ENCODE measurements around the gene PER3.
A peak's percentile ranks its signal among the peaks of the same experiment; 100 is the strongest.

PER3 gene

GRCh38 chr1:7783826-7784491 is at the start of gene PER3:
Gene PER3, plus strand, starts transcription at chr1:7784291. Its CDS starts 587 bp downstream, at chr1:7784878.
- ATAC-seq (replicated peaks; ENCODE audit: extremely low read depth, poor library complexity, severe bottlenecking): peak; percentile 91
- H3K36me3 Mint-ChIP-seq (ENCODE audit: insufficient read depth): peaks cover 17% of the 10 kb centered on the region
- DNase-seq (ENCODE audit: low spot score in 2 of 2): peak; percentile 84
- H3K4me3 Mint-ChIP-seq: peak within 1 kb of the TSS; percentile 59
- H3K27ac Mint-ChIP-seq (ENCODE audit: low read depth): no peak within 1 kb of the TSS
- no peaks in the 10 kb centered on the region for H3K27me3 Mint-ChIP-seq
- H3K4me1 Mint-ChIP-seq: peaks cover 19% of the 10 kb centered on the region
- no peaks in the 10 kb centered on the region for H3K9me3 Mint-ChIP-seq

GRCh38 chr1:7738044-7738443 is 46.0 kb upstream of the PER3 start:
- Mint-ChIP-seq H3K9me3 (no peaks in the 10 kb centered on the region), H3K4me1 (no peaks in the 10 kb centered on the region), H3K27ac (ENCODE audit: low read depth) (no peak overlapping the region), H3K27me3 (peaks cover 67% of the 10 kb centered on the region), H3K4me3 (no peak overlapping the region), H3K36me3 (ENCODE audit: insufficient read depth) (no peaks in the 10 kb centered on the region)
- no peak for ATAC-seq (replicated peaks; ENCODE audit: extremely low read depth, poor library complexity, severe bottlenecking)
- no peak for DNase-seq (ENCODE audit: low spot score in 2 of 2)

DNA sequence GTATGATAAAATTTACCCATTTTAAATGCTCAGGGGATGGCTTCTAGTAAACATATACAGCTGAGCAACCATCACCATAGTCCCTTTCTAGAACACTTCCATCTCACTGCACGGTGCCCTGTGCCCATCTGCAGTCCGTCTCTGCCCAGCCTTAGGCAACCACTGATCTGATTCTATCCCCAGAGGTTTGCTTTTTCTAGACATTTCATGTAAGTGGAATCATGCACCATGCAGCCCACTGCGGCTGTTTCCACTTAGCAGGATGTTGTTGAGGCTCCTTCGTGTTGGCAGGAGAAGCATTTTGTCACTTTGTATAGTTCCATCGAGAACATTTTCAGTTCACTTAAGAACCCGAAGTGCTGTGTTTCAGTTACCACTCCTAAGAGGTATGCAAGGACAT is 40.7 kb upstream of the PER3 start:
- no peaks in the 10 kb centered on the region for H3K9me3 Mint-ChIP-seq
- no peak for DNase-seq (ENCODE audit: low spot score in 2 of 2)
- H3K4me3 Mint-ChIP-seq: no peak overlapping the region
- H3K36me3 Mint-ChIP-seq (ENCODE audit: insufficient read depth): peaks cover 1% of the 10 kb centered on the region
- H3K27ac Mint-ChIP-seq (ENCODE audit: low read depth): no peak overlapping the region
- ATAC-seq (replicated peaks; ENCODE audit: extremely low read depth, poor library complexity, severe bottlenecking): no peak
- H3K27me3 Mint-ChIP-seq: peaks cover 42% of the 10 kb centered on the region
- no peaks in the 10 kb centered on the region for H3K4me1 Mint-ChIP-seq

DNA sequence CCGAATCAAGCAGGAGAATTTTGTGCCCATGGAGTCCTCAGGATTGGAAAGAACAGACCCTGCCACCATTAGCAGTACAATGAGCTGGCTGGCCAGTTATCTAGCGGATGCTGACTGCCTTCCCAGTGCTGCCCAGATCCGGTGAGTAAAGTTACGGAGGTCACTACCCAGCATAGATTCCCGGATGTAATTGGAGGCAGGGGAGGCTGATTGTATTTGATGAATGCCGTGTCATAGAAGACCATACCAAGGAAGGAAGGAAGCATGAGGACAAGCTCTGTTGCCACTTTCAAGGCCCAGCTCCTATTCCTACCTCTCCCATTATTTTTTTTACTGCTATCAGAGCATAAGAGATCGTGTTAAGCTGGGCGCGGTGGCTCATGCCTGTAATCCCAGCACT is 39.2 kb upstream of the PER3 start:
- Mint-ChIP-seq H3K4me1 (no peaks in the 10 kb centered on the region), H3K27ac (ENCODE audit: low read depth) (no peak overlapping the region), H3K27me3 (peaks cover 28% of the 10 kb centered on the region), H3K4me3 (no peak overlapping the region), H3K36me3 (ENCODE audit: insufficient read depth) (peaks cover 1% of the 10 kb centered on the region), H3K9me3 (no peaks in the 10 kb centered on the region)
- ATAC-seq (replicated peaks; ENCODE audit: extremely low read depth, poor library complexity, severe bottlenecking): no peak
- DNase-seq (ENCODE audit: low spot score in 2 of 2): no peak

DNA sequence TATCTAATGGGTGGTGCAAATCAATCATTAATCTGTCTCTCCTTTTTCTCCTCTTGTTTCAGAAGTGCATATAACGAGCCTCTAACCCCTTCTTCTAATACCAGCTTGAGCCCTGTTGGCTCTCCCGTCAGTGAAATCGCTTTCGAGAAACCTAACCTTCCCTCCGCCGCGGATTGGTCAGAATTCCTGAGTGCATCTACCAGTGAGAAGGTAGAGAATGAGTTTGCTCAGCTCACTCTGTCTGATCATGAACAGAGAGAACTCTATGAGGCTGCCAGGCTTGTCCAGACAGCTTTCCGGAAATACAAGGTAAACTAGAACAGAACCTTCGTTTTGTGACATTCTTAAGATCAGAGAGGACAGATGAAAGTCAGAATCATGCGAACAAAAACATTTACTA is 38.3 kb upstream of the PER3 start:
- ATAC-seq (replicated peaks; ENCODE audit: extremely low read depth, poor library complexity, severe bottlenecking) (no peak), DNase-seq (ENCODE audit: low spot score in 2 of 2) (no peak)
- Mint-ChIP-seq H3K27me3 (peaks cover 32% of the 10 kb centered on the region), H3K9me3 (no peaks in the 10 kb centered on the region), H3K4me3 (no peak overlapping the region), H3K27ac (ENCODE audit: low read depth) (no peak overlapping the region), H3K36me3 (ENCODE audit: insufficient read depth) (peaks cover 1% of the 10 kb centered on the region), H3K4me1 (no peaks in the 10 kb centered on the region)

- Mint-ChIP-seq H3K4me3 (no peak overlapping the region), H3K27me3 (peaks cover 44% of the 10 kb centered on the region), H3K9me3 (no peaks in the 10 kb centered on the region), H3K36me3 (ENCODE audit: insufficient read depth) (peaks cover 1% of the 10 kb centered on the region), H3K27ac (ENCODE audit: low read depth) (no peak overlapping the region), H3K4me1 (peaks cover 1% of the 10 kb centered on the region)
- ATAC-seq (replicated peaks; ENCODE audit: extremely low read depth, poor library complexity, severe bottlenecking): no peak
- DNase-seq (ENCODE audit: low spot score in 2 of 2): no peak
These were observed 36.5 kb upstream of the PER3 start for GRCh38 chr1:7747605-7748004.

DNA sequence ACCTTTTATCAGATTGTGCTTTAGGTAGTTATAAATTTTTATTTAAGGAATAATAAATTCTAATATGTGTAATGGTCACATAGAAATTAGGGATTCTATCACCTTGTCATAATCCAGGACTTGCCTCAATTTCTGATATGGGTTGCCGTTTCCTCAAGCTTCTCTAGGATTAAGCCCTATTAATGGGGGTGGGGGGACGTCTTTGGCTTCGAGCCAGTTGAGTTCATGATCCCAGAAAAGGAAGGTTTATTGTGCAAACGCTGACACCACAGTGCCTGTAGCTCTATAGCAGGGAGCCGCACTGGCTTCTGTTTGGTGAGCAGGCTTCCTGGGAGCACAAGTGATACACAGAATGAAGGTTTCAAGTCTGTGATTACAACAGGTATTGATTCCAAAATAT is 35.0 kb upstream of the PER3 start:
- H3K36me3 Mint-ChIP-seq (ENCODE audit: insufficient read depth): peaks cover 1% of the 10 kb centered on the region
- no peaks in the 10 kb centered on the region for H3K9me3 Mint-ChIP-seq
- no peak overlapping the region for H3K27ac Mint-ChIP-seq (ENCODE audit: low read depth)
- H3K4me1 Mint-ChIP-seq: peaks cover 9% of the 10 kb centered on the region
- H3K4me3 Mint-ChIP-seq: no peak overlapping the region
- peaks cover 59% of the 10 kb centered on the region for H3K27me3 Mint-ChIP-seq
- no peak for ATAC-seq (replicated peaks; ENCODE audit: extremely low read depth, poor library complexity, severe bottlenecking)
- DNase-seq (ENCODE audit: low spot score in 2 of 2): no peak

DNA sequence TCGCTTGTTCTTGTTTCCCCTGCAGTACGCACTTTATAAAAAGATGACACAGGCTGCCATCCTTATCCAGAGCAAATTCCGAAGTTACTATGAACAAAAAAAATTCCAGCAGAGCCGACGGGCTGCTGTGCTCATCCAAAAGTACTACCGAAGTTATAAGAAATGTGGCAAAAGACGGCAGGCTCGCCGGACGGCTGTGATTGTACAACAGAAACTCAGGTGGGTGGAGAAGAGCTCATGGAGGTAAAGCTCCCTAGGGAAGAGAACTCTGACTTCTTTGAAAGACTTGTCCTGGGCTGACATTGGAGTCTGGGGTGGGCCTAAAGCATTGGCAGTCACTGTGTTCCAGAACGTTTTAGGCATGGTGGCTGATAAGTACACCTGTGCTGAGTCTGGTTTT is 32.9 kb upstream of the PER3 start:
- Mint-ChIP-seq H3K27me3 (peaks cover 52% of the 10 kb centered on the region), H3K4me1 (peaks cover 9% of the 10 kb centered on the region), H3K27ac (ENCODE audit: low read depth) (no peak overlapping the region), H3K4me3 (no peak overlapping the region), H3K36me3 (ENCODE audit: insufficient read depth) (no peaks in the 10 kb centered on the region), H3K9me3 (no peaks in the 10 kb centered on the region)
- ATAC-seq (replicated peaks; ENCODE audit: extremely low read depth, poor library complexity, severe bottlenecking) (no peak), DNase-seq (ENCODE audit: low spot score in 2 of 2) (no peak)

GRCh38 chr1:7752512-7753417 is 31.3 kb upstream of the PER3 start:
- Mint-ChIP-seq H3K4me1 (peaks cover 9% of the 10 kb centered on the region), H3K9me3 (no peaks in the 10 kb centered on the region), H3K27ac (ENCODE audit: low read depth) (no peak overlapping the region), H3K27me3 (peaks cover 51% of the 10 kb centered on the region), H3K4me3 (peak overlapping the region; percentile 23), H3K36me3 (ENCODE audit: insufficient read depth) (no peaks in the 10 kb centered on the region)
- no peak for DNase-seq (ENCODE audit: low spot score in 2 of 2)
- ATAC-seq (replicated peaks; ENCODE audit: extremely low read depth, poor library complexity, severe bottlenecking): no peak

GRCh38 chr1:7753641-7754040 is 30.4 kb upstream of the PER3 start:
- no peaks in the 10 kb centered on the region for H3K36me3 Mint-ChIP-seq (ENCODE audit: insufficient read depth)
- peaks cover 51% of the 10 kb centered on the region for H3K27me3 Mint-ChIP-seq
- ATAC-seq (replicated peaks; ENCODE audit: extremely low read depth, poor library complexity, severe bottlenecking) (no peak), DNase-seq (ENCODE audit: low spot score in 2 of 2) (no peak)
- H3K4me1 Mint-ChIP-seq: peaks cover 9% of the 10 kb centered on the region
- no peak overlapping the region for H3K4me3 Mint-ChIP-seq
- no peak overlapping the region for H3K27ac Mint-ChIP-seq (ENCODE audit: low read depth)
- H3K9me3 Mint-ChIP-seq: no peaks in the 10 kb centered on the region

DNA sequence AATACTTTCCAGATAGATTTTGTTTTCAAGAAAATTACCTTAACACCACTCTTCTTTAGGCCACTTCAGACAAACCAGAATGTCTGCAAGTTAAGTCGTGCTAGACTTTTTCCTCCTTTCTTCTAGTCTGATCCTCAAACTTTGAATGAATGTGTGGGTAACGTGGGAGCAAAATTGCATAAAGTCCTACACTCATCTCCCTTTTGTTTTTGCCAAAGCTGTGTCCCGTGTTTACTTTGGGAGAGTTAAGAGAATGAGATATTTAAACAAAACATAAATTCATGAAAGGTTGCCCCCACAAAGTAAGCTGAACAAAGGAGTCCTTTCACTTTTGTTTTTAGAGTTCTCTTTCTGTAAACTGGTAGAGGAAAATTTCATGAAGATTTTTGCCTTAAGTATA is 29.9 kb upstream of the PER3 start:
- Mint-ChIP-seq H3K27me3 (peaks cover 51% of the 10 kb centered on the region), H3K36me3 (ENCODE audit: insufficient read depth) (no peaks in the 10 kb centered on the region), H3K4me1 (peaks cover 9% of the 10 kb centered on the region), H3K4me3 (no peak overlapping the region), H3K27ac (ENCODE audit: low read depth) (no peak overlapping the region), H3K9me3 (no peaks in the 10 kb centered on the region)
- ATAC-seq (replicated peaks; ENCODE audit: extremely low read depth, poor library complexity, severe bottlenecking) (no peak), DNase-seq (ENCODE audit: low spot score in 2 of 2) (no peak)

- Mint-ChIP-seq H3K9me3 (no peaks in the 10 kb centered on the region), H3K4me3 (no peak overlapping the region), H3K36me3 (ENCODE audit: insufficient read depth) (no peaks in the 10 kb centered on the region), H3K4me1 (peaks cover 9% of the 10 kb centered on the region), H3K27me3 (peaks cover 47% of the 10 kb centered on the region), H3K27ac (ENCODE audit: low read depth) (no peak overlapping the region)
- ATAC-seq (replicated peaks; ENCODE audit: extremely low read depth, poor library complexity, severe bottlenecking) (no peak), DNase-seq (ENCODE audit: low spot score in 2 of 2) (no peak)
These were observed 28.6 kb upstream of the PER3 start for GRCh38 chr1:7755448-7755847.

GRCh38 chr1:7760245-7760644 is 23.8 kb upstream of the PER3 start:
- Mint-ChIP-seq H3K4me3 (no peak overlapping the region), H3K27me3 (peaks cover 13% of the 10 kb centered on the region), H3K4me1 (no peaks in the 10 kb centered on the region), H3K27ac (ENCODE audit: low read depth) (no peak overlapping the region), H3K36me3 (ENCODE audit: insufficient read depth) (no peaks in the 10 kb centered on the region), H3K9me3 (no peaks in the 10 kb centered on the region)
- DNase-seq (ENCODE audit: low spot score in 2 of 2): no peak
- no peak for ATAC-seq (replicated peaks; ENCODE audit: extremely low read depth, poor library complexity, severe bottlenecking)
